BLaER1 treated with 17β-estradiol and CSF1 and Interleukin-3, amounts not matched to agents 10 nM and 100 nM (cell line): Measurements from ENCODE around the gene ZNF423.
A peak's percentile ranks its signal among the peaks of the same experiment; 100 is the strongest.

Experiments used
- H3K27ac ChIP-seq, 11 experiments: shearing (Covaris generic); formaldehyde crosslinking; 2 replicates each; pipeline ENCODE4 v1.8.1; 2022
- H3K27me3 ChIP-seq, 11 experiments: shearing (Covaris generic); formaldehyde crosslinking; 2 replicates each; pipeline ENCODE4 v1.8.1; 2022
- H3K36me3 ChIP-seq, 11 experiments: shearing (Covaris generic); formaldehyde crosslinking; 2 replicates each; pipeline ENCODE4 v1.8.1; 2022
- H3K4me1 ChIP-seq, 10 experiments: shearing (Covaris generic); formaldehyde crosslinking; 2 replicates each; pipeline ENCODE4 v1.8.1; 2022
- H3K4me2 ChIP-seq, 11 experiments: shearing (Covaris generic); formaldehyde crosslinking; 2 replicates each; pipeline ENCODE4 v1.8.1; 2022
- H3K4me3 ChIP-seq, 10 experiments: shearing (Covaris generic); formaldehyde crosslinking; 2 replicates each; pipeline ENCODE4 v1.8.1; 2022
- H3K9ac ChIP-seq, 11 experiments: shearing (Covaris generic); formaldehyde crosslinking; 2 replicates each; pipeline ENCODE4 v1.8.1; 2022
- H3K9me3 ChIP-seq, 11 experiments: shearing (Covaris generic); formaldehyde crosslinking; replicated peaks in 1 of 11; 2 replicates each; pipeline ENCODE4 v1.8.1; 2022
- H4K20me1 ChIP-seq, 11 experiments: shearing (Covaris generic); formaldehyde crosslinking; 2 replicates each; pipeline ENCODE4 v1.8.1; 2022
- Cebpa-rat ChIP-seq, 11 experiments: shearing (Covaris generic); IDR thresholded peaks; 2 replicates each; pipeline ENCODE4 v1.8.1; 2022

The ZNF423 gene

DNA sequence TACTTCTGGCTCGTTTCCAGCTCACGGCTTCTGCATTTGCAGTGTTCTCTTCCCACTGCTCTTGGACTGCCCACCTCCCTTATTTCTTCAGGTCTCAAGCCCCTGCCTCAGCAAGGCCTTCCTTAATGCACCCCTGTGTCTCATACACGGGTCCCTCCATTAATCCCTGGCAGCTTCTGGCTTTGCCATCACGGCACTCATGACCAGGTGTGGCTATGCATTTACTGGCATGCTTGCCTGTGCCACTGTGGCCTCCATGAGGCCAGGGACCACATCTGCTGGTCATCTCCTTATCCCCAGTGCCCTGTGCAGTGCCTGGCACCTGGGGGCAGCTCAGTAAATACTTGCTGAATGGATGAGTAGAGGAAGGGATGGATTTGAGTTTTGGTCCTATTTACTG lies 368.2 kb downstream of the ZNF423 start:
- Histone ChIP-seq H3K27ac (no peak overlapping the region), H3K9ac (no peak overlapping the region), H3K4me1 (peaks cover 17 to 39% (median 29%) of the 10 kb centered on the region in 10 experiments; a peak in 19 of 20 replicates), H3K36me3 (peaks cover 0 to 15% (median 8%) of the 10 kb centered on the region in 11 experiments; a peak in 8 of 22 replicates), H3K4me2 (no peak overlapping the region), H4K20me1 (no peaks in the 10 kb centered on the region), H3K9me3 (no peaks in the 10 kb centered on the region), H3K27me3 (0 out of 22 replicates have a peak, but pooled peaks cover 0 to 4% (median 0%) of the 10 kb centered on the region in 11 experiments), H3K4me3 (no peak overlapping the region)
- TF ChIP-seq Cebpa-rat (IDR thresholded peaks at IDR 0.05), result no peak

DNA sequence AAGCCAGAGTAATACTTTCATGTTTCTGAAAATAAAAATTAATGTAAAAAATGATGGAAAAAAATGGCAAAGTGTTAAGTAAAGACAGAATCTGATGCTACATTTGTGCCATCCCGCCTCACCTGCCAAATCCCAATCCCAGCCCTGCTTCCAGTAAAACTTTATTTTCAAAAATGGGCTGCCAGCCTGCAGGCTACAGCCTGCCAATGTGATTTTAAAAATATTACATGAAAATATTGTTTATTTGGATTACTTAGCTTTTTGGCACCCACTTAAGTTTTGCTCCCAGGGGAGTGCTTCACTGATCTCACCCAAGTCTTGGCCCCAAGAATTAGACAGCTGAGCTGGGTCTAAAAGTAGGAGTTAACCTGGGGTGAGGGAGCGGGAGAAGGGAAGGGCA lies 369.5 kb downstream of the ZNF423 start:
- TF ChIP-seq Cebpa-rat (IDR thresholded peaks at IDR 0.05), result no peak
- H3K36me3 ChIP-seq, result peaks cover 0 to 15% (median 8%) of the 10 kb centered on the region in 11 experiments; a peak in 8 of 22 replicates
- H3K4me1 ChIP-seq, result peaks cover 9 to 35% (median 24%) of the 10 kb centered on the region in 10 experiments; a peak in 19 of 20 replicates
- no peaks in the 10 kb centered on the region for H3K9me3 ChIP-seq
- 0 out of 22 replicates have a peak, but pooled peaks cover 0 to 4% (median 0%) of the 10 kb centered on the region in 11 experiments for H3K27me3 ChIP-seq
- no peak overlapping the region for H3K4me3 ChIP-seq
- no peaks in the 10 kb centered on the region for H4K20me1 ChIP-seq
- H3K27ac ChIP-seq, result no peak overlapping the region
- no peak overlapping the region for H3K9ac ChIP-seq
- no peak overlapping the region for H3K4me2 ChIP-seq

DNA sequence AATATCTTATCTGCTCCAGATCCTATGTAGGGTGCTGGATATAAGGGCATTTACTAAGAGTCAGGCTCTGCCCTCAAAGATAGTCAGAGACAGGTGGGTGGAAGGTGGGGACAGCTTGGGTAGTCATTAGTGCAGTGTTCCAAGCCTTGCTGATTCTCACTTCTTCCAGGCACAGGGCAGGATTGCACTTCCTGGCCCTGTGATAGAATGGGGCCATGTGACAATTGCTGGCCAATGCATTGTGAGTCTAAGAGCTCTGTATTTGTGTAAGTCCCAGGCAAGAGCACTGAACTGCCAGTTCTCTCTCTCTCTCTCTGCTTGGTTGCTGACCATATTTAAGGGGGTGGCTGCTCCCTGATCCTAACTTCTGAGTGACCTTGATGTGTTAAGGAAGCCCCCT lies 370.2 kb downstream of the ZNF423 start:
- no peaks in the 10 kb centered on the region for H3K9me3 ChIP-seq
- H3K4me3 ChIP-seq, result no peak overlapping the region
- H4K20me1 ChIP-seq, result no peaks in the 10 kb centered on the region
- H3K27ac ChIP-seq, result no peak overlapping the region
- no peak for TF ChIP-seq Cebpa-rat (IDR thresholded peaks at IDR 0.05)
- no peak overlapping the region for H3K9ac ChIP-seq
- peaks cover 0 to 15% (median 8%) of the 10 kb centered on the region in 11 experiments; a peak in 8 of 22 replicates for H3K36me3 ChIP-seq
- H3K4me2 ChIP-seq, result no peak overlapping the region
- H3K4me1 ChIP-seq, result peaks cover 9 to 35% (median 24%) of the 10 kb centered on the region in 10 experiments; a peak in 19 of 20 replicates
- H3K27me3 ChIP-seq, result 0 out of 22 replicates have a peak, but pooled peaks cover 0 to 4% (median 0%) of the 10 kb centered on the region in 11 experiments

DNA sequence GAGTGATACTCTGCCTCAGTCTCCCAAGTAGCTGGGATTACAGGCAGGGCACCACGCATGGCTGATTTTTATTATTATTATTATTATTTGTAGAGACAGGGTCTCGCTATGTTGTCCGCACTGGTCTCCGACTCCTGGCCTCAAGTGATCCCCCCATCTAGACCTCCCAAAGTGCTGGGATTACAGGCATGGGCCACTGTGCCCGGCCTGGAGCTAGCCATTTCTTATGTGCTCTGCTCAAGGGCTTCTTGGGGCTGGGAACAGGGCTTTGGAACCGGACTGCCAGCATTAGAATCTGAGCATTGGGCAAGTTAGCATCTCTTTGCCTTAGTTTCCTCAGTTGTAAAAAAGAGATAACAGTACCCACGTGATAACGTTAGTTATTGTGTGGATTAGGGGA lies 371.0 kb downstream of the ZNF423 start:
- H3K27ac ChIP-seq, result no peak overlapping the region
- TF ChIP-seq Cebpa-rat (IDR thresholded peaks at IDR 0.05), result no peak

DNA sequence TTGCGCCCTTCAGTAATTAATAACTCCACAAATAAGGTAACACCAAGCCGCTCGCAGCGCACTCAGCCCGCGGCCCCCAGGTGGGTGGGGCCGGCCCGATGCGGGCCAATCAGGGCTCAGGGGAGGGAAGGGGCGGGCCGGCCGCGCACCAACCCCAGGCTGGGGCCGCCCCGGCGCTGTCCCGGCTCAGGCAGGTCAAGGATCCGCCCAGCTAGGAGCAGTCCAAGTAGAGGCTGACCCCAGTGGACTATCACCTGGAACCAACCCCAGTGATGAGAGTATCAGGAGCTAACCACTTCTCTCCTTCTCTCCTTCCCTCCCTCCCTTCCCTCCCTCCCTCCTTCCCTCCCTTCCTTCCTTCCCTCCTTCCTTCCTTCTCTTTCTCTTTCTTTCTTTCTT lies 371.5 kb downstream of the ZNF423 start:
- no peak overlapping the region for H3K9ac ChIP-seq
- no peak for TF ChIP-seq Cebpa-rat (IDR thresholded peaks at IDR 0.05)
- no peak overlapping the region for H3K4me3 ChIP-seq

More for the DNA sequence above, 371.0 kb downstream of the ZNF423 start:
- Histone ChIP-seq H3K4me2 (peak overlapping the region in 2 of 11 experiments; percentile 21 to 80; a peak in 5 of 22 replicates), H3K36me3 (peaks cover 0 to 10% (median 3%) of the 10 kb centered on the region in 11 experiments; a peak in 6 of 22 replicates), H3K9me3 (no peaks in the 10 kb centered on the region), H3K4me3 (no peak overlapping the region), H4K20me1 (no peaks in the 10 kb centered on the region), H3K4me1 (peaks cover 9 to 35% (median 24%) of the 10 kb centered on the region in 10 experiments; a peak in 19 of 20 replicates), H3K9ac (no peak overlapping the region), H3K27me3 (0 out of 22 replicates have a peak, but pooled peaks cover 0 to 4% (median 0%) of the 10 kb centered on the region in 11 experiments)

DNA sequence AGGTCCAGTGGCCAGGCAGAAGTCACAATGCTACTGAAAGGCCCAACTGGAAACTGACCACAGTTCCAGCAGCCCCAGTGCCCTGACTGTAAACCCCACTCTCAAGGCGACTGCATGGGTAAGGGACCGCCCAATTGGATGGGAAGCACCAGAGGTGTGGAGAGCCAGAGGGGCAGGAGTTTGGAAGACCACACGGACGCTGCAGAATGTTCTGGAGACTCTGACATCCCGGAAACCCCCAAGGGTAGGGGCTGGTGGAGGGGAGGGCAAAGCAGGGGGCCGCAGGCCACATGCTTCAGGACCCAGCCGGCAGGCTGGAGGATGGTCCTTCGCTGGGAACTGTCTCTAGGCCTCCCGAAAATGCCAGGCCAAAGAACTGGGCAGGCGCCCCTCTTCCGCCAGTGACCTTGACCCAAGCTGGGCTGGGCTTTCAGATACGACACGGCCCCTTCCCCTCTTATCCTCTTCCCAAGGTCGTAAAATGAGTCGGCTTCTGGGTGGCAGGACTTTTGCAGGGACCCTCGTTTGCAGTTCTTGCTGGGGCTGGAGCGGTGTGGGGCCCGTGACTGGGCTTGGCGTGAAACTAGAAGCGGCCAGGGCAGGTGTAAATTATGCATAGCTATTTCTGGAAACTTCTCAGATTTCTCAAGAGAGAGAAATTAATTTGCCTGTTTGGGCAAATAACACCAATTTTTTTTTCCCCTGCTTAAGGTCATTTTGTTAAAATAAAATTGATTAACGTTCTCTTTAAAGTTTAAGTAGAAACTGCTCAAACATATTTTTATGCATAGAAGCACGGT lies 372.1 kb downstream of the ZNF423 start:
- no peak for TF ChIP-seq Cebpa-rat (IDR thresholded peaks at IDR 0.05)
- H3K27ac ChIP-seq, result no peak overlapping the region
- no peaks in the 10 kb centered on the region for H4K20me1 ChIP-seq
- H3K27me3 ChIP-seq, result 0 out of 22 replicates have a peak, but pooled peaks cover 0 to 4% (median 0%) of the 10 kb centered on the region in 11 experiments
- peaks cover 9 to 37% (median 24%) of the 10 kb centered on the region in 10 experiments; a peak in 19 of 20 replicates for H3K4me1 ChIP-seq
- no peaks in the 10 kb centered on the region for H3K9me3 ChIP-seq
- no peak overlapping the region for H3K9ac ChIP-seq
- H3K4me2 ChIP-seq, result peak overlapping the region; percentile 40 to 80 (median 74)
- peaks cover 0 to 6% (median 0%) of the 10 kb centered on the region in 11 experiments; a peak in 1 of 22 replicates for H3K36me3 ChIP-seq
- no peak overlapping the region for H3K4me3 ChIP-seq

More for the DNA sequence above, 371.5 kb downstream of the ZNF423 start:
- Histone ChIP-seq H3K27me3 (0 out of 22 replicates have a peak, but pooled peaks cover 0 to 4% (median 0%) of the 10 kb centered on the region in 11 experiments), H3K4me2 (peak overlapping the region; percentile 40 to 80 (median 74)), H3K9me3 (no peaks in the 10 kb centered on the region), H3K4me1 (peaks cover 9 to 35% (median 24%) of the 10 kb centered on the region in 10 experiments; a peak in 19 of 20 replicates), H4K20me1 (no peaks in the 10 kb centered on the region), H3K36me3 (peaks cover 0 to 6% (median 0%) of the 10 kb centered on the region in 11 experiments; a peak in 1 of 22 replicates), H3K27ac (no peak overlapping the region)

DNA sequence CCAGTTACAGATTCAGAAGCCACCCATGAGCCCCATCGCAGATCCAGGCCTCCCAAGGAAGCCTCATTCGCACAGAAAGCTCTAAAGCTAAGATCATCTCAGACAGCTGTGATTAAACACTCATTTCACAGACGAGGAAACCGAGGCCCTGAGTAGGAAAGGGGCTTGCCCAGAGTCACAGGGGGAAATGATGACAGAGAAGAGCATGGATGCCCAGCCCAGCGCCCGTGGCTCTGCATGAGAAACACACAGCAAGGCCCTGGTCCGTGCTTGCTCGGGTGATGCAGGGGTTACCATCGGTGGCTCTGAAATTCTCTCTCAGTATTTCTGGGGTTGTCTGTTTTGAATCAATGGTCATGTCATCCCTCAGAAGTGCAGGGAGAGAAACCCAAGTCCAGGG lies 372.7 kb downstream of the ZNF423 start:
- Histone ChIP-seq H3K9ac (peak overlapping the region in 2 of 11 experiments; percentile 14 to 61; a peak in 3 of 22 replicates), H3K4me2 (peak overlapping the region in 8 of 11 experiments; percentile 63 to 80 (median 74); a peak in 17 of 22 replicates)

DNA sequence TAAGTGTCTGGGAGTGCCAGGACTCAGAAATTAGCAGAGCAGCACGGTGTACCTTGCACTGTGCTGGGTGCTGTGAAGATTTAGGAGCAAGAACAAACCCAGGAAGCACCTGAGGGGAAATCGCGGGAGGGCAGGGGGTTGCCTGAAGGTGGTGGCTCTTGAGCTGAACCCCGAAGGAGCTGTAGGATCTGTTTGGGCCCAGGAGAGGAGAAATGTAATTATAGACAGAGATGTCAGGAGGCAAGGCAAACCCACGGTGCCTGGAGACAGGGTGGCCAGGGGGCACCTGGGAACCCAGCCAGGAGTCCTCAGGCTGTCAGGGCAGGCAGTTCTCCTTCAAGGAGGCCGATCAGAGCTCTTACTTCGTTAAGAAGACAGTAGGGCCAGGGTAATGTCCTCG lies 373.2 kb downstream of the ZNF423 start:
- H3K36me3 ChIP-seq, result no peaks in the 10 kb centered on the region
- H3K9ac ChIP-seq, result peak overlapping the region in 2 of 11 experiments; percentile 14 to 61; a peak in 3 of 22 replicates
- H3K9me3 ChIP-seq, result no peaks in the 10 kb centered on the region; a peak in 1 of 22 replicates
- H3K27me3 ChIP-seq, result 0 out of 22 replicates have a peak, but pooled peaks cover 0 to 4% (median 0%) of the 10 kb centered on the region in 11 experiments
- no peak for TF ChIP-seq Cebpa-rat (IDR thresholded peaks at IDR 0.05)
- no peaks in the 10 kb centered on the region for H4K20me1 ChIP-seq
- no peak overlapping the region for H3K4me3 ChIP-seq
- H3K4me1 ChIP-seq, result peaks cover 9 to 49% (median 34%) of the 10 kb centered on the region in 10 experiments; a peak in 19 of 20 replicates
- peak overlapping the region in 9 of 11 experiments; percentile 18 to 80 (median 74); a peak in 18 of 22 replicates for H3K4me2 ChIP-seq
- H3K27ac ChIP-seq, result no peak overlapping the region

More for the DNA sequence above, 372.7 kb downstream of the ZNF423 start:
- Histone ChIP-seq H3K4me1 (peaks cover 9 to 43% (median 29%) of the 10 kb centered on the region in 10 experiments; a peak in 19 of 20 replicates), H3K4me3 (no peak overlapping the region), H3K27me3 (0 out of 22 replicates have a peak, but pooled peaks cover 0 to 4% (median 0%) of the 10 kb centered on the region in 11 experiments), H3K9me3 (no peaks in the 10 kb centered on the region), H4K20me1 (no peaks in the 10 kb centered on the region), H3K27ac (no peak overlapping the region), H3K36me3 (peaks cover 0 to under 1% (median 0%) of the 10 kb centered on the region in 11 experiments; a peak in 1 of 22 replicates)
- TF ChIP-seq Cebpa-rat (IDR thresholded peaks at IDR 0.05), result no peak
